ENCODE measurements around the gene BRWD1. TPM values are rescaled to one million over a fixed set of nuclear protein-coding genes. Genes with fewer than 3 reads are reported as not detected.
A peak's percentile ranks its signal among the peaks of the same experiment; 100 is the strongest.

Gene BRWD1
- polyA plus RNA-seq, 3 donors = 12.1 to 16.8 (median 12.7) TPM

DNA sequence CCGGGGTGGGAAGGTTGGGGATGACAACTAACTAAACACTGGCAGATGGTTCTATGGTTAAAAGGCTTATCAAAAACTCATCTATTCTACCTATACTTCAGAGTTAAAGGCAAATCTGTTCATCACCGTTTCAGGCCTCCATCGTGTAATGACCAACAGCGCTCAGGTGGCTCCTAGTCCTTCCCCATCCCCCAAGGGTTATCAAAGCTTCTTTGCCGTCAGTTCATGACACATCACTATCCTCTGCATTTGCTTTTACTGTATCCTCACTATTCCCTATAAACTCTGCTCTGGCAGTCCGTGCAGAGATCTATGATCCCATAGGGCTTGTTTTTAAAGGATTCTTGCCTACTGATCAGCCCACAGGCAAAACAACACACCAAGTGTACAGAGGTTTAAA is 27.3 kb upstream of the BRWD1 start:
- Mint-ChIP-seq H3K36me3 (peaks cover 28 to 30% of the 10 kb centered on the region in 2 donors), H3K9me3 (peaks cover 0 to 1% (median 0%) of the 10 kb centered on the region in 7 donors), H3K27me3 (ENCODE audit: low read depth in 3 of 3) (no peaks in the 10 kb centered on the region)

DNA sequence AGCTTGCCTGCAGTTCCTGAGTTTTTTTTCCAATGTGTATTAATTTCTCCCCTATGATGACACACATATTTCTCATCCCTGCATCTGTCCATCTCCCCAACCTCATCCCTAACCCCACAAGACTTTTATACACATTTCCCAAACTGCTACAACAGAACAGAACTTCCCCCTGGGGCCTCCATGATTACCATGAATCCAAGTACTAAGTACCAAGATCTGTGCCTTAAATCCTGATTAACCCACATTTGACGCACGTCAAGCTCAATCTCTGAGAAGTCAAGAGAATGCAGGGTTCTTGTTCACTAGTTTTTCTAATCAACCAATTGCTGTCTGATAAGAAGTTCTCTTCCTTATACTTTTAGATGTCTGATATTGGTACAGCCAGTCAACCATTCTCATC is 25.8 kb upstream of the BRWD1 start:
- WGBS (ENCODE audit: insufficient coverage) = no CpG with 5 or more reads among the region's 2 CpGs
- H3K4me3 Mint-ChIP-seq = no peak overlapping the region

More for the DNA sequence above, 27.3 kb upstream of the BRWD1 start:
- intact Hi-C loops (cut with micrococcal nuclease) = no loop called here
- H3K27ac Mint-ChIP-seq = peak overlapping the region in 2 of 7 donors; percentile 3 to 14
- H3K9ac ChIP-seq (ENCODE audit: insufficient read depth, low read length, poor library complexity, severe bottlenecking) = no peak overlapping the region
- H3K36me3 ChIP-seq (replicated peaks in 1 of 2; ENCODE audit: control insufficient read depth in 1 of 2, insufficient read depth in 2 of 2, low read length in 2 of 2) = peaks cover 20 to 33% of the 10 kb centered on the region in 2 donors
- peaks cover 4 to 6% of the 10 kb centered on the region in 2 donors for H3K4me1 ChIP-seq (ENCODE audit: control insufficient read depth in 1 of 2, insufficient read depth in 2 of 2, low read length in 2 of 2)
- TF ChIP-seq, protein P1, sequence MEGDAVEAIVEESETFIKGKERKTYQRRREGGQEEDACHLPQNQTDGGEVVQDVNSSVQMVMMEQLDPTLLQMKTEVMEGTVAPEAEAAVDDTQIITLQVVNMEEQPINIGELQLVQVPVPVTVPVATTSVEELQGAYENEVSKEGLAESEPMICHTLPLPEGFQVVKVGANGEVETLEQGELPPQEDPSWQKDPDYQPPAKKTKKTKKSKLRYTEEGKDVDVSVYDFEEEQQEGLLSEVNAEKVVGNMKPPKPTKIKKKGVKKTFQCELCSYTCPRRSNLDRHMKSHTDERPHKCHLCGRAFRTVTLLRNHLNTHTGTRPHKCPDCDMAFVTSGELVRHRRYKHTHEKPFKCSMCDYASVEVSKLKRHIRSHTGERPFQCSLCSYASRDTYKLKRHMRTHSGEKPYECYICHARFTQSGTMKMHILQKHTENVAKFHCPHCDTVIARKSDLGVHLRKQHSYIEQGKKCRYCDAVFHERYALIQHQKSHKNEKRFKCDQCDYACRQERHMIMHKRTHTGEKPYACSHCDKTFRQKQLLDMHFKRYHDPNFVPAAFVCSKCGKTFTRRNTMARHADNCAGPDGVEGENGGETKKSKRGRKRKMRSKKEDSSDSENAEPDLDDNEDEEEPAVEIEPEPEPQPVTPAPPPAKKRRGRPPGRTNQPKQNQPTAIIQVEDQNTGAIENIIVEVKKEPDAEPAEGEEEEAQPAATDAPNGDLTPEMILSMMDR (IDR thresholded peaks at IDR 0.05) = no peak
- no peak overlapping the region for H2AFZ ChIP-seq (ENCODE audit: insufficient read depth, low read depth, low read length, poor library complexity, severe bottlenecking)
- no peaks in the 10 kb centered on the region for H3K9me3 ChIP-seq (replicated peaks in 1 of 2; ENCODE audit: control insufficient read depth in 1 of 2, insufficient read depth in 1 of 2, low read length in 2 of 2)
- H4K20me1 ChIP-seq (ENCODE audit: insufficient read depth, low read length) = no peaks in the 10 kb centered on the region
- H3K4me2 ChIP-seq (replicated peaks; ENCODE audit: extremely low read depth, low read length, poor library complexity, severe bottlenecking) = no peak overlapping the region
- H3K27me3 ChIP-seq (ENCODE audit: control insufficient read depth in 2 of 2, insufficient read depth in 2 of 2, low read length in 2 of 2) = no peaks in the 10 kb centered on the region
- peaks cover 19% of the 10 kb centered on the region for H3K79me2 ChIP-seq (ENCODE audit: insufficient read depth, low read length)
- H3K27ac ChIP-seq (ENCODE audit: low read depth in 1 of 2, low read length in 2 of 2) = no peak overlapping the region
- no peak overlapping the region for H3K4me3 ChIP-seq (replicated peaks in 1 of 3; ENCODE audit: low read depth in 2 of 3, low read length in 3 of 3)
- 90% methylated on average over 4 of the region's 6 CpGs for WGBS (ENCODE audit: insufficient coverage)
- DNase-seq = no peak
- peaks cover 7% of the 10 kb centered on the region for H3K4me1 Mint-ChIP-seq
- no peak overlapping the region for H3K4me3 Mint-ChIP-seq

More for the DNA sequence above, 25.8 kb upstream of the BRWD1 start:
- no peak for DNase-seq
- Histone ChIP-seq H3K9ac (ENCODE audit: insufficient read depth, low read length, poor library complexity, severe bottlenecking) (no peak overlapping the region), H3K79me2 (ENCODE audit: insufficient read depth, low read length) (peaks cover 5% of the 10 kb centered on the region), H3K9me3 (replicated peaks in 1 of 2; ENCODE audit: control insufficient read depth in 1 of 2, insufficient read depth in 1 of 2, low read length in 2 of 2) (no peaks in the 10 kb centered on the region), H2AFZ (ENCODE audit: insufficient read depth, low read depth, low read length, poor library complexity, severe bottlenecking) (no peak overlapping the region), H3K27me3 (ENCODE audit: control insufficient read depth in 2 of 2, insufficient read depth in 2 of 2, low read length in 2 of 2) (no peaks in the 10 kb centered on the region), H3K4me3 (replicated peaks in 1 of 3; ENCODE audit: low read depth in 2 of 3, low read length in 3 of 3) (no peak overlapping the region), H3K27ac (ENCODE audit: low read depth in 1 of 2, low read length in 2 of 2) (no peak overlapping the region), H3K4me2 (replicated peaks; ENCODE audit: extremely low read depth, low read length, poor library complexity, severe bottlenecking) (no peak overlapping the region), H4K20me1 (ENCODE audit: insufficient read depth, low read length) (no peaks in the 10 kb centered on the region), H3K4me1 (ENCODE audit: control insufficient read depth in 1 of 2, insufficient read depth in 2 of 2, low read length in 2 of 2) (no peaks in the 10 kb centered on the region), H3K36me3 (replicated peaks in 1 of 2; ENCODE audit: control insufficient read depth in 1 of 2, insufficient read depth in 2 of 2, low read length in 2 of 2) (peaks cover 20 to 33% of the 10 kb centered on the region in 2 donors)
- intact Hi-C loops (cut with micrococcal nuclease) = no loop called here
- H3K4me1 Mint-ChIP-seq = no peaks in the 10 kb centered on the region
- H3K27ac Mint-ChIP-seq = no peak overlapping the region
- no peaks in the 10 kb centered on the region for H3K27me3 Mint-ChIP-seq (ENCODE audit: low read depth in 3 of 3)
- peaks cover 0 to 1% (median 0%) of the 10 kb centered on the region in 7 donors for H3K9me3 Mint-ChIP-seq
- TF ChIP-seq, protein P1 (IDR thresholded peaks at IDR 0.05) = no peak
- H3K36me3 Mint-ChIP-seq = peaks cover 17 to 20% of the 10 kb centered on the region in 2 donors

All from CD14-positive monocyte (primary cell).